RWPE2 (cell line): ENCODE results near the gene SYP.
"Not testable (repeated sequence)": the region's sequence is repeated elsewhere in the genome, so short reads cannot be mapped to it uniquely, and the experiment has no call there.

Experiments used
- ATAC-seq: fragments of 200-7000 bp; cut with Tn5 transposase; 3 replicates; pipeline ENCODE4 v1.9.1; 2021; ENCODE audit warnings: low read depth
- DNase-seq: peaks from one replicate; pipeline ENCODE4 v3.0.0-alpha.2; 2020; ENCODE audit warnings: low spot score
- H3K27ac ChIP-seq: fragments of 450-650 bp; 2 replicates; pipeline ENCODE4 v1.5.1; 2017; ENCODE audit warnings: mild to moderate bottlenecking; ENCODE audit not compliant: poor library complexity, severe bottlenecking
- H3K27me3 ChIP-seq: fragments of 250-450 bp; sonication (Bioruptor Pico); 2 replicates; pipeline ENCODE4 v1.5.1; 2021; ENCODE audit warnings: mild to moderate bottlenecking, moderate library complexity; ENCODE audit not compliant: insufficient read depth, poor library complexity, severe bottlenecking
- H3K36me3 ChIP-seq: fragments of 250-450 bp; sonication (Bioruptor Pico); 2 replicates; pipeline ENCODE4 v1.5.1; 2020; ENCODE audit warnings: low read depth, mild to moderate bottlenecking, moderate library complexity
- H3K4me1 ChIP-seq: fragments of 250-450 bp; sonication (Bioruptor Pico); 2 replicates; pipeline ENCODE4 v1.5.1; 2021; ENCODE audit warnings: mild to moderate bottlenecking, moderate library complexity; ENCODE audit not compliant: insufficient read depth, poor library complexity, severe bottlenecking
- H3K4me3 ChIP-seq: fragments of 250-450 bp; sonication (Bioruptor Pico); 2 replicates; pipeline ENCODE4 v1.5.1; 2021; ENCODE audit warnings: mild to moderate bottlenecking, moderate library complexity; ENCODE audit not compliant: severe bottlenecking
- H3K9me3 ChIP-seq: fragments of 250-450 bp; sonication (Bioruptor Pico); 2 replicates; pipeline ENCODE4 v1.5.1; 2021; ENCODE audit warnings: mild to moderate bottlenecking, moderate library complexity; ENCODE audit not compliant: severe bottlenecking
- TF ChIP-seq, protein P1 (sequence below): fragments of 450-650 bp; IDR thresholded peaks from one replicate; pipeline ENCODE4 v1.5.1; 2017; ENCODE audit warnings: mild to moderate bottlenecking, moderate library complexity; ENCODE audit not compliant: poor library complexity, severe bottlenecking

SYP gene

GRCh38 chrX:49174723-49175122, 25.3 kb downstream of the SYP start:
- Histone ChIP-seq H3K4me1 (peaks cover 30% of the 10 kb centered on the region), H3K9me3 (no peaks in the 10 kb centered on the region), H3K4me3 (no peak overlapping the region), H3K27me3 (no peaks in the 10 kb centered on the region), H3K36me3 (peaks cover 44% of the 10 kb centered on the region), H3K27ac (peak overlapping the region; percentile 92)
- ATAC-seq (no peak), DNase-seq (no peak)
- TF ChIP-seq, protein P1, sequence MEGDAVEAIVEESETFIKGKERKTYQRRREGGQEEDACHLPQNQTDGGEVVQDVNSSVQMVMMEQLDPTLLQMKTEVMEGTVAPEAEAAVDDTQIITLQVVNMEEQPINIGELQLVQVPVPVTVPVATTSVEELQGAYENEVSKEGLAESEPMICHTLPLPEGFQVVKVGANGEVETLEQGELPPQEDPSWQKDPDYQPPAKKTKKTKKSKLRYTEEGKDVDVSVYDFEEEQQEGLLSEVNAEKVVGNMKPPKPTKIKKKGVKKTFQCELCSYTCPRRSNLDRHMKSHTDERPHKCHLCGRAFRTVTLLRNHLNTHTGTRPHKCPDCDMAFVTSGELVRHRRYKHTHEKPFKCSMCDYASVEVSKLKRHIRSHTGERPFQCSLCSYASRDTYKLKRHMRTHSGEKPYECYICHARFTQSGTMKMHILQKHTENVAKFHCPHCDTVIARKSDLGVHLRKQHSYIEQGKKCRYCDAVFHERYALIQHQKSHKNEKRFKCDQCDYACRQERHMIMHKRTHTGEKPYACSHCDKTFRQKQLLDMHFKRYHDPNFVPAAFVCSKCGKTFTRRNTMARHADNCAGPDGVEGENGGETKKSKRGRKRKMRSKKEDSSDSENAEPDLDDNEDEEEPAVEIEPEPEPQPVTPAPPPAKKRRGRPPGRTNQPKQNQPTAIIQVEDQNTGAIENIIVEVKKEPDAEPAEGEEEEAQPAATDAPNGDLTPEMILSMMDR = no peak

DNA sequence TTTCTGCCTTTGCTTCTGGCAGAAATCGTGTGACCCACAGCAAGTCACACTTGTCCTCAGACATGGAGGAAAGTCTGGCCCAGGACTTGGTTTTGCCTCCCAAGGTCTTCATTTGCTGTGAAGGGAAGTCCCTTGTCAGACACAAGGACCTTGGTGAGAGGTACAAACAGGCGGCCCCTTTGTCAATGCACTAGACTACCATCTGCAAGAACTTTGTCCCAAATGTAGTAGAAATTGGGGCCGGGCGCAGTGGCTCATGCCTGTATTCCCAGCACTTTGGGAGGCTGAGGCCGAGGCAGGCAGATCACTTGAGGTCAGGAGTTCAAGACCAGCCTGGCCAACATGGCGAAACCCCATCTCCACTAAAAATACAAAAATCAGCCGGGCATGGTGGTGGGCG, 26.4 kb downstream of the SYP start:
- not testable (repeated sequence) for H3K4me3 ChIP-seq, DNase-seq, H3K9me3 ChIP-seq, ATAC-seq, H3K27me3 ChIP-seq
- Histone ChIP-seq H3K4me1 (peaks cover 30% of the 10 kb centered on the region), H3K27ac (peak overlapping the region; percentile 92), H3K36me3 (peaks cover 44% of the 10 kb centered on the region)

- Histone ChIP-seq H3K27me3 (no peaks in the 10 kb centered on the region), H3K4me1 (peaks cover 32% of the 10 kb centered on the region), H3K4me3 (peak overlapping the region; percentile 80), H3K9me3 (no peaks in the 10 kb centered on the region), H3K27ac (peak overlapping the region; percentile 92), H3K36me3 (peaks cover 37% of the 10 kb centered on the region)
- DNase-seq (no peak), ATAC-seq (peak; percentile 30)
- TF ChIP-seq, protein P1 = no peak
Observed at GRCh38 chrX:49172280-49172780, 27.7 kb downstream of the SYP start.

GRCh38 chrX:49171752-49172279, 28.2 kb downstream of the SYP start, which contains the start of gene PLP2:
PLP2 (plus strand) TSS chrX:49171898; CDS start chrX:49172001, 103 bp downstream.
- Histone ChIP-seq H3K9me3 (no peaks in the 10 kb centered on the region), H3K4me3 (peak within 1 kb of the TSS; percentile 80), H3K27ac (peak within 1 kb of the TSS; percentile 92), H3K4me1 (peaks cover 29% of the 10 kb centered on the region), H3K27me3 (no peaks in the 10 kb centered on the region), H3K36me3 (peaks cover 37% of the 10 kb centered on the region)
- peak; percentile 49 for ATAC-seq
- TF ChIP-seq, protein P1 = no peak
- no peak for DNase-seq

DNA sequence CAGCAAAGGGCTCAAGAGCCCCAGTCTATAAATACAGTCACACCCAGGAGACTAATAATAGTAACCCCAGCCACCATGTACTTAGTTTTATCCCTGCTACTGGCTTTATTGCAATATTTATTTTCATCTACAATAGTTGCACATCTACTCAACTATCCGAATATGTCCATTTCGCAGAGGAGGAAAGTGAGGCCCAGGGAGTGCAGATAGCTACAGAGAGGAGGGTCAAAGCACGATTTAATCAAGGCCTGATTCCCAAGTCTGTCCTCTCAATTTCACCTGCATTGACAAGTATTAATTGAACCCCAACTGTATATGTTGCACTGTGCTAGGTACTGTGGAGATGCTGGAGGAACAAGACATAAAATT, 32.3 kb downstream of the SYP start:
- Histone ChIP-seq H3K4me3 (peak overlapping the region; percentile 26), H3K36me3 (peaks cover 2% of the 10 kb centered on the region), H3K27ac (peak overlapping the region; percentile 99), H3K27me3 (no peaks in the 10 kb centered on the region), H3K9me3 (no peaks in the 10 kb centered on the region), H3K4me1 (peaks cover 6% of the 10 kb centered on the region)
- DNase-seq (no peak), ATAC-seq (no peak)
- TF ChIP-seq, protein P1 = no peak
